K562 (cell line): ENCODE measurements around the gene MCEE. TPM values are rescaled to one million over a fixed set of nuclear protein-coding genes. Genes with fewer than 3 reads are reported as not detected.

Experiments used
- ATAC-seq: fragments of 200-7000 bp; cut with Tn5 transposase; 3 replicates; pipeline ENCODE4 v1.9.1; 2020; ENCODE audit warnings: moderate library complexity
- BruUV-seq: library from RNA; stranded (reverse); fragments of 400-500 nt; replicated peaks from 2 replicates; lab custom pipeline; 2021; lab: Mats Ljungman, UMichigan
- CTCF ChIA-PET: fragments of 300-600 bp; formaldehyde crosslinking; extraction: SDS; loops from one replicate; lab custom pipeline; 2021; ENCODE audit warnings: low intra/inter-chr PET ratio; lab: Yijun Ruan, JAX
- POLR2A ChIA-PET: fragments of 300-600, 350-650 bp; sonication (Branson Sonifier 250); formaldehyde crosslinking; extraction: SDS; loops from one replicate; lab custom pipeline; 2021; ENCODE audit warnings: antibody characterized with exemption, inconsistent platforms; lab: Yijun Ruan, JAX
- DNase-seq, 4 experiments: peaks; one replicate each; pipeline versions ENCODE4 v3.0.0 to v3.0.0-alpha.2; 2011 to 2018; ENCODE audit warnings: low spot score in 3 of 4, mixed read lengths in 3 of 4; ENCODE audit errors: extremely low read depth in 1 of 4
- FAIRE-seq: peaks from 2 replicates; lab custom pipeline; 2011; peaks lifted over from hg19 to GRCh38; lab: Jason Lieb, UNC
- H2AFZ ChIP-seq: 2 replicates; pipeline ENCODE4 v1.6.0; 2011; ENCODE audit warnings: low read depth, low read length, control low read depth, inconsistent platforms
- H3K27ac ChIP-seq: fragments of 200-600 bp; 3 replicates; pipeline ENCODE4 v1.8.0; 2011; ENCODE audit warnings: low read depth, mild to moderate bottlenecking, control low read depth, inconsistent platforms, low read length, moderate library complexity, mixed read lengths; ENCODE audit errors: extremely low read depth
- H3K27me3 ChIP-seq, 2 experiments: fragments of 300-600 bp in 1 of 2; 2 replicates in 1 of 2; 3 replicates in 1 of 2; pipeline versions ENCODE4 v1.6.0 to v1.8.0; 2011; ENCODE audit warnings: inconsistent platforms in 2 of 2, low read length in 2 of 2, mild to moderate bottlenecking in 1 of 2, mixed read lengths in 1 of 2, moderate library complexity in 1 of 2; ENCODE audit not compliant: control insufficient read depth in 2 of 2, insufficient read depth in 2 of 2
- H3K36me3 ChIP-seq: fragments of 300-600 bp; 3 replicates; pipeline ENCODE4 v1.8.0; 2011; ENCODE audit warnings: mild to moderate bottlenecking, low read length, inconsistent platforms; ENCODE audit not compliant: control insufficient read depth, insufficient read depth
- H3K4me1 ChIP-seq, 2 experiments: fragments of 200-600 bp in 1 of 2; replicated peaks in 1 of 2; 2 replicates in 1 of 2; 3 replicates in 1 of 2; pipeline versions ENCODE4 v1.5.1 to v1.8.0; 2011; ENCODE audit warnings: inconsistent platforms in 2 of 2, low read length in 2 of 2, mild to moderate bottlenecking in 1 of 2, mixed read lengths in 1 of 2, moderate library complexity in 1 of 2; ENCODE audit not compliant: control insufficient read depth in 2 of 2, insufficient read depth in 2 of 2
- H3K4me2 ChIP-seq: 2 replicates; pipeline ENCODE4 v1.6.1; 2011; ENCODE audit warnings: low read length, control low read depth, inconsistent platforms, mixed read lengths; ENCODE audit not compliant: insufficient read depth
- H3K4me3 ChIP-seq: fragments of 200-600 bp; sonication (generic), shearing (Covaris generic); 2 replicates; pipeline ENCODE4 v1.5.1; 2016; ENCODE audit warnings: control low read depth, inconsistent platforms
- H3K79me2 ChIP-seq: fragments of 200-600 bp; 3 replicates; pipeline ENCODE4 v1.8.0; 2011; ENCODE audit warnings: low read length, inconsistent platforms; ENCODE audit not compliant: control insufficient read depth, insufficient read depth
- H3K9ac ChIP-seq, 2 experiments: 2 replicates each; pipeline versions ENCODE4 v1.6.0 to v1.6.1; 2011; ENCODE audit warnings: low read depth in 2 of 2, low read length in 2 of 2, control low read depth in 1 of 2, inconsistent platforms in 1 of 2, mild to moderate bottlenecking in 1 of 2, mixed read lengths in 1 of 2; ENCODE audit not compliant: insufficient read depth in 1 of 2
- H3K9me1 ChIP-seq: one replicate; pipeline ENCODE4 v1.6.0; 2011; ENCODE audit warnings: inconsistent platforms, mild to moderate bottlenecking, low read length, moderate library complexity; ENCODE audit not compliant: control insufficient read depth, insufficient read depth
- H3K9me3 ChIP-seq: replicated peaks from 2 replicates; pipeline ENCODE4 v1.5.1; 2011; ENCODE audit warnings: low read depth, low read length, inconsistent platforms; ENCODE audit not compliant: control insufficient read depth, insufficient read depth
- H4K20me1 ChIP-seq: replicated peaks from 2 replicates; pipeline ENCODE4 v1.6.1; 2011; ENCODE audit warnings: low read length, inconsistent platforms, mixed read lengths; ENCODE audit not compliant: control insufficient read depth, insufficient read depth
- DDX20 ChIP-seq: fragments of 450-650 bp; IDR thresholded peaks from 2 replicates; pipeline ENCODE4 v1.6.1; 2016; ENCODE audit warnings: missing genetic modification characterization, low read depth, mild to moderate bottlenecking, missing compliant biosample characterization, moderate library complexity
- HIVEP1 ChIP-seq: fragments of 250-450 bp; sonication (Bioruptor Pico); IDR thresholded peaks from 2 replicates; pipeline ENCODE4 v1.4.0; 2020; ENCODE audit warnings: mild to moderate bottlenecking
- POLR2G ChIP-seq: fragments of 200-400 bp; formaldehyde crosslinking; IDR thresholded peaks from 2 replicates; pipeline ENCODE4 v1.6.1; 2017; ENCODE audit warnings: low read depth, mild to moderate bottlenecking, antibody characterized with exemption, low read length, moderate library complexity
- PRPF4 ChIP-seq: fragments of 200-400 bp; formaldehyde crosslinking; IDR thresholded peaks from one replicate; pipeline ENCODE4 v1.6.1; 2017; ENCODE audit warnings: low read length, low read depth, mild to moderate bottlenecking; ENCODE audit not compliant: insufficient read depth, poor library complexity, severe bottlenecking
- RFX7 ChIP-seq: fragments of 250-450 bp; sonication (Bioruptor Pico); IDR thresholded peaks from 2 replicates; pipeline ENCODE4 v1.5.1; 2021; ENCODE audit warnings: mild to moderate bottlenecking
- RUNX1 ChIP-seq: sonication (generic); IDR thresholded peaks from 2 replicates; pipeline ENCODE4 v1.6.1; 2016; ENCODE audit warnings: antibody characterized with exemption, low read depth
- TAF9B ChIP-seq: fragments of 450-650 bp; IDR thresholded peaks from 2 replicates; pipeline ENCODE4 v1.6.1; 2018; ENCODE audit warnings: mild to moderate bottlenecking; ENCODE audit not compliant: partially characterized antibody
- TEAD1 ChIP-seq, 2 experiments: fragments of 450-650 bp in 1 of 2; sonication (generic) in 1 of 2; formaldehyde crosslinking; IDR thresholded peaks; 2 replicates each; pipeline versions ENCODE4 v1.4.0 to v1.8.0; 2020 to 2022; ENCODE audit warnings: mild to moderate bottlenecking in 2 of 2, missing genetic modification reagents in 1 of 2
- ZNF830 ChIP-seq: fragments of 250-450 bp; sonication (Bioruptor Pico); IDR thresholded peaks from 2 replicates; pipeline ENCODE4 v1.5.0; 2021; ENCODE audit warnings: mild to moderate bottlenecking
- WGBS: fragments of 100-300 bp; shearing (Covaris generic); methylation state at CpG from one replicate; pipeline ENCODE4 v1.1.6; 2016; ENCODE audit warnings: low coverage, mixed read lengths; ENCODE audit not compliant: insufficient coverage; ENCODE audit errors: missing lambda C conversion rate; 5-methylcytosine and 5-hydroxymethylcytosine counted together
- in situ Hi-C: fragments of 300-500 bp; cut with MboI; formaldehyde crosslinking; loops from 4 replicates; pipeline ENCODE4 v1.15.0; 2018; ENCODE audit warnings: inconsistent platforms, mixed read lengths
- intact Hi-C: fragments of 100-400 bp; cut with micrococcal nuclease; formaldehyde crosslinking; loops from 2 replicates; pipeline ENCODE4 v1.14.2; 2022
- polyA plus RNA-seq, 8 experiments: library from polyadenylated mRNA; depleted of rRNA in 4 of 8; stranded (reverse) in 5 of 8; unstranded in 3 of 8; fragments of >200 nt; fragmentation: Nextera tagmentation in 2 of 8; fragmentation: Illumina TruSeq in 1 of 8; extraction: Ambion mirVana in 2 of 8; extraction: Trizol in 1 of 8; gene quantifications; 2 replicates each; pipeline versions ENCODE4 v1.2.1 to v1.2.3, GENCODE V29; 2011 to 2014; ENCODE audit warnings: inconsistent platforms in 1 of 8, missing spikeins in 1 of 8
- total RNA-seq, 7 experiments: library from RNA; depleted of rRNA in 6 of 7; stranded (reverse); fragments of >200 nt in 6 of 7; fragmentation: Illumina TruSeq in 2 of 7; extraction: Trizol in 2 of 7; gene quantifications; 2 replicates each; pipeline versions ENCODE4 v1.2.1 to v1.2.3, GENCODE V29; 2011 to 2021; ENCODE audit warnings: low replicate concordance in 1 of 7
- TF ChIP-seq, protein P1 (sequence below): fragments of 250-450 bp; sonication (Bioruptor Pico); IDR thresholded peaks from 2 replicates; pipeline ENCODE4 v1.4.0; 2020; ENCODE audit warnings: borderline replicate concordance

The MCEE gene
- total and polyA plus RNA-seq, 9 of the 15 experiments (the other 6 are each of a cell fraction or from before 2014, with no cell fraction given): 15.6 to 49.1 (median 24.5) TPM

DNA sequence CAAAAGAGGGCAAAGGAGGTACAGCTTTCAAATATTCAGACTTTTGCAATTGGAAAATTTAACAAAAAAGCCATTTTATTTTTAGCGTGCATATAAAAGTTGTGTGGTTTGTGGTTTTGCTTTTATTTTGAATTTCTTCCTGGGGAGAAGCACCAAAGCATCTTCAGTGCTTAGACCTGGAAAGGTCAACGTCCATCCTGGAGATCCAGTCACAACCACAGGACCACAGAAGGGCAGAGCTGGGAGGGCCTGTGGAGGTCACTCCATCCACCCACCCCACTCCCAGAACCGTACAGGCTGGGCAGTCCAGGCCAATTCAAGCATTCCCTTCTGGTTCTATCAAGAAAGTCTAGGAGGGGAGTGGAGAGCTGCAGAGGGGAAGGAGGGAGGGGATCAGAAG lies 44.2 kb upstream of the MCEE start (continued):
- no peak for TF ChIP-seq ZNF830 (CRISPR knock-in tag)
- no peak for TF ChIP-seq RUNX1
- no peak for TF ChIP-seq HIVEP1 (CRISPR knock-in tag)
- TF ChIP-seq, all 486 proteins: peak for 0

DNA sequence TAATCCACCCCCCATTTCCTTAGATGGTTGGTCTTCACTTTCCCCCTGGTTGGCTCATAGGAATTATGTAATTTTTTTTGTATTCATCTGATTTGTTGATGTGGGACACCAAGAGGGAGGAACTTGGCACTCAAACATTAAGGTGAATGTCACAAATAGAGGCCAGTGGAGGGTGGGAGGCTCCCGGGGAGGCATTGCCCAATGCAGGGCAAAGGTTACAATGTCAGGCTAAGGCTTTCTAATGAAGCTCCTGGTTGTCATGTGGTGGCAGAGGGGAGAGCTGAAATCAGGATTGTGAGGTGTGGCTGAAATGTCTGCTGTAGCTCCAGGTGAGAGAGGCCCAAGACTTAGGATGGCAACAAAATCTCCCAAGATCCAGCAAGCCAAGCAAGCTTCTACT lies 43.1 kb upstream of the MCEE start:
- Histone ChIP-seq H3K9ac (no peak overlapping the region), H3K4me1 (no peaks in the 10 kb centered on the region), H3K9me1 (no peaks in the 10 kb centered on the region), H3K79me2 (no peaks in the 10 kb centered on the region), H3K4me2 (no peak overlapping the region), H3K36me3 (no peaks in the 10 kb centered on the region), H2AFZ (no peak overlapping the region), H3K27me3 (peaks cover 5 to 43% of the 10 kb centered on the region in 2 experiments), H4K20me1 (no peaks in the 10 kb centered on the region), H3K27ac (no peak overlapping the region), H3K9me3 (no peaks in the 10 kb centered on the region), H3K4me3 (no peak overlapping the region)
- TF ChIP-seq TEAD1 (CRISPR knock-in tag; IDR thresholded peaks at IDR 0.05): no peak
- no peak for TF ChIP-seq RFX7
- no peak for TF ChIP-seq TAF9B
- TF ChIP-seq DDX20: no peak
- TF ChIP-seq POLR2G: no peak
- TF ChIP-seq PRPF4: no peak
- TF ChIP-seq, protein P1, sequence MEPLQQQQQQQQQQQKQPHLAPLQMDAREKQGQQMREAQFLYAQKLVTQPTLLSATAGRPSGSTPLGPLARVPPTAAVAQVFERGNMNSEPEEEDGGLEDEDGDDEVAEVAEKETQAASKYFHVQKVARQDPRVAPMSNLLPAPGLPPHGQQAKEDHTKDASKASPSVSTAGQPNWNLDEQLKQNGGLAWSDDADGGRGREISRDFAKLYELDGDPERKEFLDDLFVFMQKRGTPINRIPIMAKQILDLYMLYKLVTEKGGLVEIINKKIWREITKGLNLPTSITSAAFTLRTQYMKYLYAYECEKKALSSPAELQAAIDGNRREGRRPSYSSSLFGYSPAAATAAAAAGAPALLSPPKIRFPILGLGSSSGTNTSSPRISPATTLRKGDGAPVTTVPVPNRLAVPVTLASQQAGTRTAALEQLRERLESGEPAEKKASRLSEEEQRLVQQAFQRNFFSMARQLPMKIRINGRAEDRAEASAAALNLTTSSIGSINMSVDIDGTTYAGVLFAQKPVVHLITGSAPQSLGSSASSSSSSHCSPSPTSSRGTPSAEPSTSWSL (CRISPR knock-in tag): no peak
- in situ Hi-C loops (no loop called here), intact Hi-C loops (no loop called here)
- BruUV-seq: no TSS peak
- ChIA-PET CTCF (no interaction called here), POLR2A (interaction anchor here (0.7 kb wide), 1 partner anchor 171 kb away, joined by 3 read pairs; no protein-coding TSS in a partner anchor)
- no peak for DNase-seq
- ATAC-seq: no peak
- no peak for FAIRE-seq
- 0% methylated on average over 1 of the region's 1 CpG for WGBS
